Glomerular visceral epithelial cell (primary cell): Measurements from ENCODE around the gene ADAMTS16.
A peak's percentile ranks its signal among the peaks of the same experiment; 100 is the strongest.

ENCODE experiments used
- DNase-seq: peaks from one replicate; pipeline ENCODE4 v3.0.0-alpha.2; 2016; ENCODE audit errors: extremely low spot score

Gene ADAMTS16

DNA sequence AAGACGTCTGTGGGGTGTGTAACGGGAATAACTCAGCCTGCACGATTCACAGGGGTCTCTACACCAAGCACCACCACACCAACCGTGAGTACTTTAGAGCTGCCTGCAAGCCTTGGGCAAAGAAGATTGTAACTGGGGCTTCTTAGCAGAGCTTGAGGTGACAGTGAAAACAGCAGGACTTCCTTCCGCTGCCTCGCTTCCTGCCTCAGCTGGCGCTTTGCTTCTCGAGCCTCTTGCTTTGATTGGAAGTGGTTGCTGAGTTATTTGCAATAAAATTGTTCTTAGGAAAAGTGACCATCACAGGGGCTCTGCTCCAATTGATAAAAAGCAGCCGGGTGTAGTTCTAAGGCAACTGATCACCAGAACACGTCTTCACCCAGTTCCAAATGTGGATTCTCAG lies 99.1 kb downstream of the ADAMTS16 start:
- no peak for DNase-seq

GRCh38 chr5:5240234-5240633 lies 100.1 kb downstream of the ADAMTS16 start:
- no peak for DNase-seq

DNA sequence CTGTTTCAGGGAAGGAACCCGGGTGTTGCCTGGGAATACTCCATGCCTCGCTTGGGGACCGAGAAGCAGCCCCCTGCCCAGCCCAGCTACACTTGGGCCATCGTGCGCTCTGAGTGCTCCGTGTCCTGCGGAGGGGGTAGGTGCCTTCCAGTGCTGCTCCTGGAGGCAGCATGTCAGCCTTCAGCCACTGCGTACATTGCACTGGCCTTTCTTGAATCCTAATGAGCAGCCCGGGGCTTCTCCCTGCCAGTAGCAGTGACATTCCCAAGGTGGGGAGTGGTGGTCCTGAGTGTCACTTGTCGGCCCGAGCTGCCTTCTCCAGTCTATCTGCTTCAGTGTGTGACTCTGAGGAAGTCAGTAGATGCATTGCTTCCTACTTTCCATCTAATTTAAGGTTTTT lies 101.9 kb downstream of the ADAMTS16 start:
- DNase-seq: no peak

DNA sequence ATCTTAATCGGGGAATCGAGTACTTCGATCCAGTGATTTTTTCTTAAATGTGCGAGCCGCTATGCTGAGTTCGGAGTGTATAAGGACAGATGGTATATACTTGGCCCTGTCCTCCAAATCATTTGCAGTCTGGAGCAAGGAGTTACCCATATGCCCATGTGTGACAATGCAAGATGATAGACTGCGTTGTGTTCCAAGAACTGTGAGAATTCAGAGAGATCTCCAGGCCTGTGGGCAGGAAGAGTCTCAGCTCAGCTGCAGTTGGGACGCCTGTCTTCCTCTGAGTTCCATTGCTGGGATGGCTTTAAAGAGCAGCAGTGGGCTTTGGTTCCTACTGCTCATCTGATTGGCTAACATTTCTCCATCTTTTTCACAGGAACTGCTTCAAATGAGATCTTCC lies 106.6 kb downstream of the ADAMTS16 start:
- DNase-seq: no peak

GRCh38 chr5:5250758-5251157 lies 110.6 kb downstream of the ADAMTS16 start:
- DNase-seq: no peak

GRCh38 chr5:5252106-5252505 lies 112.0 kb downstream of the ADAMTS16 start:
- DNase-seq: no peak

DNA sequence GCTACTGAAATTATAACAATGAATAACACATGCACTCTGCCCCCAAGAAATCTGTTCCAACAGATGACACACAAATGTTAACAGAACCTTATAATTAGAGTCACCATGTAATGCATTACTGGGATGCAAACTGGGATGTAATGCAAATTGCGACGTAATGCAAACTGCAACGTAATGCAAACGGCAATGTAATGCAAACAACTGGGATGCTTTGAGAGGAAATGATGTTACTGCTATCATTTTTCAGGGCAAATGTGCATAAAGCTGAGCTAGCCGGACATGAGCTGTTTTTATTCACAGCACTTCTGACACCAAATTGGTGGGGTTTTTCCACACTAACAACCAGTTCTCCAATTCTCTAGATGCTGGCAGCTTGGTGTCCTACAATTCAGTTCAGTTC lies 117.2 kb downstream of the ADAMTS16 start:
- DNase-seq: no peak

- no peak for DNase-seq
Observed at GRCh38 chr5:5258564-5258963, 118.4 kb downstream of the ADAMTS16 start.

DNA sequence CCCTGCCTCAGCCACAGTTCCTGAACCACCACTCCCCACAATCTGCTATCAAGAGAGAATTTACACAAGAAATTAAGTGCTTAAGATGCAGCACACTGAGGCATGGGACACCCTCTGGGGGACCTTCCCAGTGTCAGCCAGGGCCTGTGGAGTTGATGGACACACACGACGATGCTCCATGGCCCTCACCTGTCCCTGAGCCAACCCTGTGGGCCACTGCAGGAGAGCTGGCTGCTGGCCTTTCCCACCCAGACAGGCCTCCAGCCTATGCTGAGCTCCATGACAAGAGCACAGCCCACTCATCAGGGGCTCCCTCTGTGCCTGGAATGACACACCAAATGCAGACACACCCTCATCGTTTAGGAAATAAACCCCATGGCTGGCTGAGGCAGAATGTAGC lies 124.6 kb downstream of the ADAMTS16 start:
- no peak for DNase-seq

DNA sequence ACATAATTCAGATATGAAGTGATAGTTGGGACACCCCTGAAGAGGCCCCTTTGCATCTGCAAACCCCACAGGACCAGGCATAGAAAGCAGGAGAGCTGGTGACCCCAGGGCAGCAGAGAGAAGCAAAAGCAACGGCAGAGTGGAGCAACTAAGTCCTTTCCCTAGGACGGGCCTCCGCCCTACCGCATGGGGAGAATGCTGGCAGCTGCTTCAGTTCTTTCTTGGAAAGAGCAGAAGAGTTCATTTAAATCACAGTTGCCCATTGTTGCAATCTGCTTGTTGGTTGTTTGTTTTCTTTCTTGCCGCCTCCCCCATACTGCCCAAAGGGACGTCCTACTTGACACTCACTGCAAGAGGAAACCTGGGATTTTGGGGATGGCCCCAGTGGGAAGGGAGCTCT lies 126.2 kb downstream of the ADAMTS16 start:
- DNase-seq: no peak

DNA sequence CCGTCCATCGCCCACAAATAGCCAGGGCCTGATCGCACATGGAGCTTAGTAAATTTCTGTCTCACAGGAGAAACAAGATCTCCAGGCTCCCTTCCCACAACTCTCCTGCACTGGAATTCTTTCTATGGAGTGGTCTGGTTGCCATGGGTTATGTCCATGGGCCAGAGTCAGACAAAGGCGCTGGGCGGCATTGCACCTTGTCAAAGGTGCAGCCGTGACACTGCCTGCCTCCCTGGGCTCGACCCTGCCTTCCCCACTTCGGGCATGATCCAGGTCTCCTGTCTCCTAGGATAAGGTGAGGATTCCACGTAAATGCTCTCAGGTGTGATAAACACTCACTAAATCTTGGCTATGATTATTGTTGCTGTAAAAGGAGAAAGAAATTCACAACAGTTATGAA lies 130.0 kb downstream of the ADAMTS16 start:
- no peak for DNase-seq

GRCh38 chr5:5270958-5271785 lies 131.0 kb downstream of the ADAMTS16 start:
- DNase-seq: peak; percentile 90

DNA sequence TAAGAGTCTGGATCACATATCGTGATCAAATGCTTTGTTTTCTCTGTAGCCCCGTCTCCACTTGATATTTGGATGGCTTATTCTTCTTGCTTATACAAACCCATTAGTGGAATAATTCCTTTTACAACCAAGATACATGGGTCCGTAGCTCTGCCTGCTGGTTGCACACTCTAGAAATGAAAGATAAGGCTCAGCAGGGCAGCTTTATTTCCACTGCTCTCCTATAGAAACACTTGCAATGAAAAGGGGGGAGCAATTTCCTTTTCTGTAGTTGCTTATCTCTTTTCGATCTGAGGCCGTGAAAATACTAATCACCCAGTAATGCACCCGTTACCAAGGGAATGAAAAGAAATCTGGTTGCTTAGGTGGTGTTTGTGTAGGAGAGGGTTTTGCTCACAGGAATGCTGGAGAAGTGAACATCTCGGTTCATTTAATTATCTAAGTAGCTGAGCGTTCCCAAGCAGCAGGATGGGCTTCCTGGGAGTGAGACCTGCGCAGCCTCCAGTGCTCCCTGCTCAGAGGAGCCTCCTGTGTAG lies 131.7 kb downstream of the ADAMTS16 start:
- no peak for DNase-seq

DNA sequence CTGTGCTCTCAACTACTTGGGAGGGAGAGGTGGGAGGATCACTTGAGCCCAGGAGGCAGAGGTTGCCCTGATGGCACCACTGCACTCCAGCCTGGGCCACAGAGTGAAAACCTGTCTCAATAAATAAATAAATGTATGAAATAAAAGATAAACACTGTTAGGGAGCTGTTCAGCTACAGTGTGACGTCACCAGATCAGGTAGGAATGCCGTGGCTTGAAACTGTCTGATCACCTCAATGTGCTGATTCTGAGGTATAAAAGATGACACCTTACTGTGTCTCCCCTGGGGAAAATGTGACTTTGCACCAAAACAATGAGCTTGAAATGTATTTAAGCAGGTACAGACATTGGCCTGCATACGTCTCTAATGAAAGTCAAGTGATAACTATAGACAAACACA lies 133.3 kb downstream of the ADAMTS16 start:
- DNase-seq: no peak

DNA sequence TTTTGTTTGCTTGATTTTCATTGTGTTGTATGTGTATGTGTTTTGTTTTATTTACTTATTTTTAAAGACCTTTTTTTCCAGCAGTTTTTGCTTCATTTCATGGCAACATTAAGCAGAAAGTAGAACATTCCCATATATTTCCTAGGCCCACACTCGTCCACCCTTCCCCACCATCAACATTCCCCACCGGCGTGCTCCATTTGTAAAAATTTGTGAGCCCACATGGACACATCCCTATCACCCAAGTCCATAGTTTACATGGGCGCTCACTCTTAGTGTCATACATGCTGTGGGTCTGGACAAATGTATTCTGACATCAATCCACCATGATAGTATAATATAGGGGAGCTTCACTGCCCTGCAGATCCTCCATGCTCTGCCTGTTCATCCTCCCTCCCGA lies 133.8 kb downstream of the ADAMTS16 start:
- DNase-seq: no peak

DNA sequence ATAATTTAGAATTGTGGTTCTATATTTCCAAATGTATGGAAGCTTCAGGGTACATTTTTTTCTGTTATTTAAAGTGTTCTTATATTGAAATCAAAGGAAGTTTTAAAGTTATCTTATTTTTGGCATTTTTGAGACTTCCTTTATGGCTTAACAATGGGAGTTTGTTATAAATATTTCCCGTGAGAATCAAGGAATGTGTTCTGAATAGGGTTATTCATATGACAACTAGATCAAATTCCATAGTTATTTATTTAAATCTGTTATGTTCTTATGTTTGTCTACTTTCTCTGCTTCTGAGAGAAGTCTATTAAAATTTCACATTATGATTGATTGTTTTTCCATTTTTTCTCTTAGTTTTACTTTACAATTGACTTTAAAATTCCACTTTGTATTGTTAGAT lies 135.1 kb downstream of the ADAMTS16 start:
- DNase-seq: no peak

- DNase-seq: no peak
Observed at GRCh38 chr5:5276430-5276829, 136.3 kb downstream of the ADAMTS16 start.

GRCh38 chr5:5276951-5277517 lies 136.9 kb downstream of the ADAMTS16 start:
- no peak for DNase-seq

DNA sequence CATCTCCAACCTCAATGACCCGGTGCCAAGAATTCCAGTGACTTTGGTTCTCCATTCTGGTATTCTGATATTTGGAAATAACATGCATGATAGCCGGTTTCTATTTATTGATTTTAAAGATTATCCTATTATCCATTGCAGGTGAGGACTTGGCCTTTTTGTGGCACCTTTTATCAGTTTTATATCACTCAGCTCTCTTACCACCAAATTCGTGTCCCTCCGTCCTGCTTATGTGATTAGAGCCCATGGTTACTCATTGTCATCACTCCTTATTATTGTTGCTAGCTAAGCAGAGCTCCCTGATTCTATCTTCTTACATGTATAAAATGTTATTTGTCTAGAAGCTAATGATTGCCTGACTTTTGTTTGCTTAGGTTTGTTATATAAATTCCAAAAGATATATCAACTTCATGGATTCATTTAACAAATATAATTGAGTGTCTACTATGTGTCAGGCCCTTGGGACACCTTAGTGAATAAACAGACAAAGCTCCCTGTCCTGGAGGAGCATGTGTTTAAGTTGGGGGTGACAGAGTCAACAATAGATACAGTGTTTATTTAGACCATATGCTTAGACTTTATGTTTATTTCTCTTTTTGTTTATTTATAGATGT lies 138.2 kb downstream of the ADAMTS16 start:
- DNase-seq: no peak

GRCh38 chr5:5278815-5279381 lies 138.8 kb downstream of the ADAMTS16 start:
- DNase-seq: no peak

DNA sequence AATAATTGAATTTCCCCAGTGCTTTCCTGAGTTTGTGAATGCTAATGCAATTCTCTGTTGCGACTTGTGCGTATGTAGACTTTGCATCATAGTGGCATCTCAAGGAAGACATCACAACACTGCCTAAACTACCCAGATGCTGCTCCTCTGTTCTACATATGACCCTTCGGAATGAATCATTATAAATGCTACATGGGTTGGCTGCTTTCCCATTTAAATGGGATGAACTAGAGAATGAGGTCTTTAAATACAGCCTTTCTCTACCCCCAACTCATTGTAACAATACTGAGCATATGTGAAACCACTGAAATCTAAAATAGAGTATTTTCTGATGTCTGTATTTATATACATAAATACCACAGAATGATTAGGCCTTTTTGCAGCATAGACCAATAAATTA lies 145.8 kb downstream of the ADAMTS16 start:
- DNase-seq: no peak

DNA sequence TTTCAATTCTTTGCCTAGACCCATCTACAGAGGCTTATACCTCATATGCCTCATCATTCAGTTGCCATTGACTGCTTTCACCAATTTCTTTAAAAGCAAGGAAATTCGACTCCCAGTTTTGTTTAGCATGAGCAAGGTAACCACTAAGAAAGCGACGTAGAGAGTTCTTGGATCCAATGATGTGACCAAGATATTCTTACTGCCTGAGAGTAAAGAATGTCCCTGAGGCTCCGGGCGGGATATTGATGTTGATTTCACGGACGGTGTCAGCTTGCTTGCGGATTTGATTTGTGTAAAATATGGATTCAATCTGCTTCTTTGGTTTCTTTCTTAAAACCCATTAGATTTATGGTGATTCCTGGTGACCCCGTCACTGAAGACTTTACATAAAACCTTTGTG lies 147.3 kb downstream of the ADAMTS16 start:
- DNase-seq: no peak

DNA sequence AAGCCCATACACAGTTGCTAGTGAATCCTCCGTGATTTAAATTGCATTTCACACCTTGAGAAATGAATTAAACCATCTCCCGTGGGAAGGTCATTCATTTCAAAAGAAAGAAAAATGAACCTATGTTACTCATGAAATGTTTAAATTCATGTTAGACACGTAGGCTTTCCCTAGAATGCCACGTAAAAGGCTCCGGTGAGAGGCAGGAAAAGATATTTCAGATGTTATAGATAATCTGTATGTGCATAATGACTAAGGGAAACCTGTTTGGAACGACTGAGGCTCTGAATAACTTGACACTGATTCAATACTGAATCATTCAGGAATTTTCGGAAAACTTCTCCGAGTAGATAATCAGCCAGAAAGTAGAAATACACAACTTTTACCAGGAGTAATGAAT lies 148.1 kb downstream of the ADAMTS16 start:
- DNase-seq: peak; percentile 25
